ENCODE results near the gene PEF1.

PEF1 gene

GRCh38 chr1:31678681-31679080 lies 34.0 kb upstream of the PEF1 start:
- H3K4me3 ChIP-seq (replicated peaks; ENCODE audit: low read depth, low read length) = no peak overlapping the region
- no peak for TF ChIP-seq CTCF (IDR thresholded peaks at IDR 0.05; ENCODE audit: low read length, missing control alignments)
- DNase-seq (ENCODE audit: low read depth) = no peak

- no peak for DNase-seq (ENCODE audit: low read depth)
- H3K4me3 ChIP-seq (replicated peaks; ENCODE audit: low read depth, low read length) = no peak overlapping the region
- TF ChIP-seq CTCF (IDR thresholded peaks at IDR 0.05; ENCODE audit: low read length, missing control alignments) = no peak
These were observed 33.3 kb upstream of the PEF1 start for GRCh38 chr1:31677949-31678348.

GRCh38 chr1:31677401-31677800 lies 32.7 kb upstream of the PEF1 start:
- DNase-seq (ENCODE audit: low read depth) = no peak
- TF ChIP-seq CTCF (IDR thresholded peaks at IDR 0.05; ENCODE audit: low read length, missing control alignments) = no peak
- no peak overlapping the region for H3K4me3 ChIP-seq (replicated peaks; ENCODE audit: low read depth, low read length)

GRCh38 chr1:31675756-31676155 lies 31.1 kb upstream of the PEF1 start:
- DNase-seq (ENCODE audit: low read depth) = no peak
- H3K4me3 ChIP-seq (replicated peaks; ENCODE audit: low read depth, low read length) = no peak overlapping the region
- no peak for TF ChIP-seq CTCF (IDR thresholded peaks at IDR 0.05; ENCODE audit: low read length, missing control alignments)

- no peak for TF ChIP-seq CTCF (IDR thresholded peaks at IDR 0.05; ENCODE audit: low read length, missing control alignments)
- DNase-seq (ENCODE audit: low read depth) = no peak
- H3K4me3 ChIP-seq (replicated peaks; ENCODE audit: low read depth, low read length) = no peak overlapping the region
These were observed 30.5 kb upstream of the PEF1 start for GRCh38 chr1:31675161-31675560.

GRCh38 chr1:31674626-31675025 lies 29.9 kb upstream of the PEF1 start:
- no peak for TF ChIP-seq CTCF (IDR thresholded peaks at IDR 0.05; ENCODE audit: low read length, missing control alignments)
- DNase-seq (ENCODE audit: low read depth) = no peak
- H3K4me3 ChIP-seq (replicated peaks; ENCODE audit: low read depth, low read length) = no peak overlapping the region

GRCh38 chr1:31673433-31673832 lies 28.8 kb upstream of the PEF1 start:
- no peak overlapping the region for H3K4me3 ChIP-seq (replicated peaks; ENCODE audit: low read depth, low read length)
- no peak for TF ChIP-seq CTCF (IDR thresholded peaks at IDR 0.05; ENCODE audit: low read length, missing control alignments)
- DNase-seq (ENCODE audit: low read depth) = no peak

Measured in fibroblast of pulmonary artery (primary cell).